Loucy (cell line): ENCODE results near the gene OR52B6.

Experiments used
- H2AFZ ChIP-seq: fragments of 200-600 bp; sonication (generic); 2 replicates; pipeline ENCODE4 v1.6.0; 2016; ENCODE audit warnings: antibody characterized with exemption, mild to moderate bottlenecking, low read length, moderate library complexity
- H3F3A ChIP-seq: fragments of 200-600 bp; 2 replicates; pipeline ENCODE4 v1.6.0; 2016; ENCODE audit warnings: antibody characterized with exemption, low read depth, mild to moderate bottlenecking
- H3K27me3 ChIP-seq: fragments of 200-600 bp; sonication (generic); 2 replicates; pipeline ENCODE4 v1.6.1; 2014; ENCODE audit warnings: low read length, mild to moderate bottlenecking; ENCODE audit not compliant: insufficient read depth, poor library complexity, severe bottlenecking
- H3K36me3 ChIP-seq: fragments of 200-600 bp; sonication (generic); 2 replicates; pipeline ENCODE4 v1.6.1; 2016; ENCODE audit warnings: low read length; ENCODE audit not compliant: insufficient read depth
- H3K4me1 ChIP-seq: fragments of 200-600 bp; sonication (generic); 2 replicates; pipeline ENCODE4 v1.5.1; 2014; ENCODE audit warnings: low read length, mild to moderate bottlenecking; ENCODE audit not compliant: insufficient read depth, poor library complexity, severe bottlenecking
- H3K4me2 ChIP-seq: fragments of 200-600 bp; sonication (generic); 2 replicates; pipeline ENCODE4 v1.6.0; 2014; ENCODE audit warnings: antibody characterized with exemption, low read length, low read depth, mild to moderate bottlenecking; ENCODE audit not compliant: poor library complexity, severe bottlenecking
- H3K4me3 ChIP-seq: fragments of 200-600 bp; sonication (generic); 2 replicates; pipeline ENCODE4 v1.5.1; 2014; ENCODE audit warnings: low read length, mild to moderate bottlenecking, mixed read lengths; ENCODE audit not compliant: poor library complexity, severe bottlenecking
- H3K79me2 ChIP-seq: fragments of 200-600 bp; sonication (generic); 2 replicates; pipeline ENCODE4 v1.6.1; 2014; ENCODE audit warnings: low read length; ENCODE audit not compliant: insufficient read depth
- H3K9ac ChIP-seq: fragments of 200-600 bp; sonication (generic); 2 replicates; pipeline ENCODE4 v1.6.0; 2014; ENCODE audit warnings: mild to moderate bottlenecking, low read depth, low read length, moderate library complexity; ENCODE audit not compliant: poor library complexity, severe bottlenecking
- H3K9me2 ChIP-seq: fragments of 200-600 bp; sonication (generic); replicated peaks from 2 replicates; pipeline ENCODE4 v1.6.1; 2016; ENCODE audit warnings: low read depth, low read length, mixed read lengths
- H3K9me3 ChIP-seq: fragments of 200-600 bp; sonication (generic); 2 replicates; pipeline ENCODE4 v1.6.1; 2014; ENCODE audit warnings: mild to moderate bottlenecking, antibody characterized with exemption, low read length, low read depth; ENCODE audit not compliant: insufficient read depth
- H4K20me1 ChIP-seq: fragments of 200-600 bp; sonication (generic); 2 replicates; pipeline ENCODE4 v1.6.0; 2014; ENCODE audit warnings: antibody characterized with exemption, low read length, mild to moderate bottlenecking; ENCODE audit not compliant: insufficient read depth, poor library complexity, severe bottlenecking
- CTCF ChIP-seq: fragments of 200-600 bp; sonication (generic); conservative IDR thresholded peaks from 2 replicates; pipeline ENCODE4 v1.5.1; 2014; ENCODE audit warnings: mild to moderate bottlenecking, antibody characterized with exemption, low read length
- EZH2phosphoT487 ChIP-seq: fragments of 200-600 bp; IDR thresholded peaks from 2 replicates; pipeline ENCODE4 v1.6.1; 2018; ENCODE audit warnings: antibody characterized with exemption, mild to moderate bottlenecking, moderate library complexity, borderline replicate concordance

Gene OR52B6, protein sequence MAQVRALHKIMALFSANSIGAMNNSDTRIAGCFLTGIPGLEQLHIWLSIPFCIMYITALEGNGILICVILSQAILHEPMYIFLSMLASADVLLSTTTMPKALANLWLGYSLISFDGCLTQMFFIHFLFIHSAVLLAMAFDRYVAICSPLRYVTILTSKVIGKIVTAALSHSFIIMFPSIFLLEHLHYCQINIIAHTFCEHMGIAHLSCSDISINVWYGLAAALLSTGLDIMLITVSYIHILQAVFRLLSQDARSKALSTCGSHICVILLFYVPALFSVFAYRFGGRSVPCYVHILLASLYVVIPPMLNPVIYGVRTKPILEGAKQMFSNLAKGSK

GRCh38 chr11:5580577-5580976 lies at the start of gene OR52B6:
TSS of gene OR52B6 (plus strand) at chr11:5580877. CDS start at chr11:5580877, 0 bp downstream.
- Histone ChIP-seq H3K4me1 (no peaks in the 10 kb centered on the region), H3K4me3 (no peak within 1 kb of the TSS), H3K36me3 (no peaks in the 10 kb centered on the region), H3K4me2 (no peak within 1 kb of the TSS), H3F3A (no peaks in the 10 kb centered on the region), H2AFZ (no peak within 1 kb of the TSS), H3K79me2 (no peaks in the 10 kb centered on the region), H3K9ac (no peak within 1 kb of the TSS), H3K9me3 (no peaks in the 10 kb centered on the region), H3K27me3 (no peaks in the 10 kb centered on the region), H4K20me1 (no peaks in the 10 kb centered on the region), H3K9me2 (no peaks in the 10 kb centered on the region)
- TF ChIP-seq EZH2phosphoT487: no peak
- no peak for TF ChIP-seq CTCF

DNA sequence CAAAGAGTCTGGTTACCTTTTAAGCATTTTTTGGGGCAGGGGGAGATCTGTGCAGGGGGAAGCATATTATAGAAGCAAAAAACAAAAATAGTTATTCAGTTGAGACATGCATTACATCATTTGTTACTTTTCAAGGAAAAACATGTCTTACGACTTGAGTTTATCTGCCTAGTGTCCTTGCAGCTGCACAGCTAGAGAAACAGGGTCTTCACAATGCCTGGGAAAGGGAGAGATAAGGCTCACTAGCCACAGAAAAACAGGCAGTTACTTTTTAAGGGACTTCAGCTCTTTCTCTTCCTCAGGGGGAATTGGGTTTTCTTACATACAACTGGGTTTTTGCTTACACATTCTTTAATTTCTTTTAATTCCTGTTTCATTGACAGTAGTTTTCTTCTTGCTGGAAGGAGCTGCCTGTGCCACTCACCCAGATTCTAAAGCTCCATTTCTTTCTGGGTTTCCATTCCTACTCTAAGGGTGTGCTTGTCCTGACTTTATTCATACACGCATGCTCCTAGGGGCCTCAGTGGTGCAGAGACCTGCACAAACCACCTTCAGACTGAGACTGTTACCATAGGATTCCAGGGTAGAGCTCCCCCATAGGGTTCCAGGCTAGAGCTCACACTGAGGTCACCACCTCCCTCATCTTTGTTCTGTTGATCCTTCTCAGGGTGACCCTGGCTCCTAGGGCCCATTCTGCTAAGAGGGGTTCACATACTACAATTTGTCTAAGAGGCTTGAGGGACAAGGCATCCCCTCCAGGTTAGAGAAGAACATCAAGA lies 49.4 kb upstream of the OR52B6 start:
- H3F3A ChIP-seq: no peaks in the 10 kb centered on the region
- H3K9me2 ChIP-seq: no peaks in the 10 kb centered on the region
- no peaks in the 10 kb centered on the region for H3K27me3 ChIP-seq
- no peaks in the 10 kb centered on the region for H3K4me1 ChIP-seq
- TF ChIP-seq EZH2phosphoT487 (no peak), CTCF (no peak)
- H2AFZ ChIP-seq: no peak overlapping the region
- no peaks in the 10 kb centered on the region for H3K79me2 ChIP-seq
- H3K9ac ChIP-seq: no peak overlapping the region
- H3K4me3 ChIP-seq: no peak overlapping the region
- H3K36me3 ChIP-seq: no peaks in the 10 kb centered on the region
- H3K4me2 ChIP-seq: no peak overlapping the region
- H3K9me3 ChIP-seq: no peaks in the 10 kb centered on the region
- H4K20me1 ChIP-seq: no peaks in the 10 kb centered on the region

- no peak overlapping the region for H3K4me3 ChIP-seq
- no peaks in the 10 kb centered on the region for H3K9me3 ChIP-seq
- no peak overlapping the region for H2AFZ ChIP-seq
- H3K4me1 ChIP-seq: no peaks in the 10 kb centered on the region
- H3K9ac ChIP-seq: no peak overlapping the region
- H3K27me3 ChIP-seq: no peaks in the 10 kb centered on the region
- no peak for TF ChIP-seq CTCF
- TF ChIP-seq EZH2phosphoT487: no peak
- H3K4me2 ChIP-seq: no peak overlapping the region
- no peaks in the 10 kb centered on the region for H3K79me2 ChIP-seq
- no peaks in the 10 kb centered on the region for H3K36me3 ChIP-seq
- H4K20me1 ChIP-seq: no peaks in the 10 kb centered on the region
- H3F3A ChIP-seq: no peaks in the 10 kb centered on the region
- no peaks in the 10 kb centered on the region for H3K9me2 ChIP-seq
Measured at GRCh38 chr11:5534046-5534445, 46.6 kb upstream of the OR52B6 start.
